Hepatocyte (in vitro differentiated cells): ENCODE results near the gene PDE4D. TPM values are rescaled to one million over a fixed set of nuclear protein-coding genes. Genes with fewer than 3 reads are reported as not detected.
A peak's percentile ranks its signal among the peaks of the same experiment; 100 is the strongest.

Experiments used
- DNase-seq: peaks from one replicate; pipeline ENCODE4 v3.0.0-alpha.2; 2016; ENCODE audit warnings: low spot score
- H2AFZ ChIP-seq: fragments of 200-600 bp; sonication (generic); 2 replicates; pipeline ENCODE4 v1.6.0; 2016; ENCODE audit warnings: antibody characterized with exemption, mild to moderate bottlenecking
- H3K27ac ChIP-seq: fragments of 200-600 bp; sonication (generic); 2 replicates; pipeline ENCODE4 v1.5.1; 2016; ENCODE audit warnings: mild to moderate bottlenecking
- H3K27me3 ChIP-seq: fragments of 200-600 bp; sonication (generic); 2 replicates; pipeline ENCODE4 v1.6.1; 2016
- H3K36me3 ChIP-seq: fragments of 200-600 bp; sonication (generic); replicated peaks from 2 replicates; pipeline ENCODE4 v1.5.1; 2016; ENCODE audit warnings: low read depth; ENCODE audit not compliant: insufficient read depth
- H3K4me1 ChIP-seq: fragments of 200-600 bp; sonication (generic); 2 replicates; pipeline ENCODE4 v1.5.1; 2016; ENCODE audit warnings: mild to moderate bottlenecking, moderate library complexity; ENCODE audit not compliant: insufficient read depth
- H3K4me2 ChIP-seq: fragments of 200-600 bp; sonication (generic); 2 replicates; pipeline ENCODE4 v1.6.0; 2016
- H3K4me3 ChIP-seq: fragments of 200-600 bp; sonication (generic); 2 replicates; pipeline ENCODE4 v1.5.1; 2016; ENCODE audit warnings: mild to moderate bottlenecking
- H3K79me2 ChIP-seq: fragments of 200-600 bp; sonication (generic); 2 replicates; pipeline ENCODE4 v1.6.0; 2017; ENCODE audit warnings: mild to moderate bottlenecking
- H3K9me2 ChIP-seq: fragments of 200-600 bp; sonication (generic); replicated peaks from 2 replicates; pipeline ENCODE4 v1.6.0; 2017; ENCODE audit warnings: mild to moderate bottlenecking; ENCODE audit not compliant: insufficient read depth
- H3K9me3 ChIP-seq: fragments of 200-600 bp; sonication (generic); 2 replicates; pipeline ENCODE4 v1.5.1; 2016; ENCODE audit warnings: low read depth, mild to moderate bottlenecking
- H4K20me1 ChIP-seq: fragments of 200-600 bp; sonication (generic); 2 replicates; pipeline ENCODE4 v1.6.0; 2016; ENCODE audit warnings: mild to moderate bottlenecking; ENCODE audit not compliant: insufficient read depth, poor library complexity, severe bottlenecking
- CTCF ChIP-seq: fragments of 200-600 bp; sonication (generic); IDR thresholded peaks from 2 replicates; pipeline ENCODE4 v1.5.1; 2016; ENCODE audit warnings: antibody characterized with exemption, mild to moderate bottlenecking; ENCODE audit not compliant: poor library complexity
- EZH2 ChIP-seq: fragments of 200-600 bp; sonication (generic); IDR thresholded peaks from 2 replicates; pipeline ENCODE4 v1.6.1; 2016; ENCODE audit warnings: antibody characterized with exemption, mild to moderate bottlenecking, borderline replicate concordance
- EZH2phosphoT487 ChIP-seq: fragments of 200-600 bp; sonication (generic); IDR thresholded peaks from one replicate; pipeline ENCODE4 v1.6.1; 2018; ENCODE audit warnings: antibody characterized with exemption, mild to moderate bottlenecking, low read depth, moderate library complexity; ENCODE audit not compliant: unreplicated experiment, severe bottlenecking
- WGBS: methylation state at CpG from one replicate; pipeline ENCODE4 v1.1.6; 2016; ENCODE audit warnings: low lambda C conversion rate; ENCODE audit errors: missing lambda C conversion rate; 5-methylcytosine and 5-hydroxymethylcytosine counted together
- polyA plus RNA-seq: library from polyadenylated mRNA; unstranded; fragments of >200 nt; fragmentation: Nextera tagmentation; extraction: Ambion mirVana; gene quantifications from 2 replicates; pipeline ENCODE4 v1.2.1, GENCODE V29; 2016
- total RNA-seq: library from RNA; depleted of rRNA; stranded (reverse); fragments of >200 nt; gene quantifications from 2 replicates; pipeline ENCODE4 v1.2.3, GENCODE V29; 2014

Gene PDE4D
- total and polyA plus RNA-seq, 2 experiments from 2014 or later: 14.5 to 45.2 TPM

- DNase-seq: no peak
- Histone ChIP-seq H3K27me3 (no peaks in the 10 kb centered on the region), H3K36me3 (no peaks in the 10 kb centered on the region), H4K20me1 (no peaks in the 10 kb centered on the region), H3K9me3 (no peaks in the 10 kb centered on the region), H2AFZ (no peak overlapping the region), H3K9me2 (no peaks in the 10 kb centered on the region), H3K27ac (peak overlapping the region; percentile 32), H3K4me3 (no peak overlapping the region), H3K4me2 (peak overlapping the region; percentile 88), H3K4me1 (peaks cover 14% of the 10 kb centered on the region), H3K79me2 (peaks cover 47% of the 10 kb centered on the region)
- TF ChIP-seq EZH2 (no peak), CTCF (no peak), EZH2phosphoT487 (no peak)
- WGBS: 66% methylated on average over 2 of the region's 2 CpGs
These were observed 856.1 kb downstream of the PDE4D start for GRCh38 chr5:59037453-59037852.

DNA sequence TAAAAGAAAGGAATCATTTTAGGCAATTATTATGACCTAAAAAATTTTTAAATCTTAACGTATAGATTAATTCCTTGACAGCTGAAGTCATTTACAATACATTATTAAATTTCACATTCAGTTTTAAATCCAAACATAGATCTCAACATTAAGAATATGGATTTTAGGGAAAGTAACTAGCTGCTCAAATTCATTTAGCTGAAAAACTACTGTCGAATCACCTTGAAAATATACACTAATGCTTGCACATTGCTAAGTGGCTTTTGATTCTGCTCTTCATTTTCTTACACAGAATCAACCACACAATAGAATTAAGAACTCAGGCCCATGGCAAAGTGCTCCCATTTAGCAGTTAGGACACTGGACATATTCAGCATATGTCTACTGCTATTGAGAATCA, 856.5 kb downstream of the PDE4D start:
- WGBS: 58% methylated on average over 2 of the region's 2 CpGs
- H3K9me3 ChIP-seq: no peaks in the 10 kb centered on the region
- no peak overlapping the region for H2AFZ ChIP-seq
- H4K20me1 ChIP-seq: no peaks in the 10 kb centered on the region
- peaks cover 52% of the 10 kb centered on the region for H3K79me2 ChIP-seq
- peak overlapping the region; percentile 32 for H3K27ac ChIP-seq
- no peaks in the 10 kb centered on the region for H3K9me2 ChIP-seq
- TF ChIP-seq CTCF: no peak
- no peak for TF ChIP-seq EZH2
- no peak for TF ChIP-seq EZH2phosphoT487
- H3K36me3 ChIP-seq: no peaks in the 10 kb centered on the region
- peaks cover 14% of the 10 kb centered on the region for H3K4me1 ChIP-seq
- no peaks in the 10 kb centered on the region for H3K27me3 ChIP-seq
- H3K4me2 ChIP-seq: peak overlapping the region; percentile 88
- no peak for DNase-seq
- no peak overlapping the region for H3K4me3 ChIP-seq

GRCh38 chr5:59036274-59036961, 857.1 kb downstream of the PDE4D start:
- H3K27ac ChIP-seq: peak overlapping the region; percentile 32
- TF ChIP-seq CTCF (no peak), EZH2phosphoT487 (no peak), EZH2 (no peak)
- no peaks in the 10 kb centered on the region for H3K9me2 ChIP-seq
- H3K4me3 ChIP-seq: no peak overlapping the region
- no peaks in the 10 kb centered on the region for H4K20me1 ChIP-seq
- peak overlapping the region; percentile 88 for H3K4me2 ChIP-seq
- peaks cover 52% of the 10 kb centered on the region for H3K79me2 ChIP-seq
- peaks cover 14% of the 10 kb centered on the region for H3K4me1 ChIP-seq
- DNase-seq: peak; percentile 79
- H3K9me3 ChIP-seq: no peaks in the 10 kb centered on the region
- no peaks in the 10 kb centered on the region for H3K36me3 ChIP-seq
- 40% methylated on average over 4 of the region's 4 CpGs for WGBS
- H3K27me3 ChIP-seq: no peaks in the 10 kb centered on the region
- H2AFZ ChIP-seq: no peak overlapping the region
